ENCODE measurements around the gene DAB1. TPM values are rescaled to one million over a fixed set of nuclear protein-coding genes. Genes with fewer than 3 reads are reported as not detected.

Gene DAB1
- total and polyA plus RNA-seq, 10 of the 15 experiments (the other 5 are each of a cell fraction or from before 2014, with no cell fraction given): 0.02 to 0.10 (median 0.03) TPM; not detected in 5

GRCh38 chr1:57084701-57085100 lies 339.2 kb downstream of the DAB1 start:
- ChIA-PET CTCF (no interaction called here), RAD21 (ENCODE audit: unreplicated experiment) (no interaction called here), SMC1A (ENCODE audit: uncharacterized antibody, unreplicated experiment) (no interaction called here), POLR2A (no interaction called here)
- no peak for FAIRE-seq
- Histone ChIP-seq H3K4me1 (ENCODE audit: control insufficient read depth, insufficient read depth, low read length) (no peaks in the 10 kb centered on the region), H3K4me3 (no peak overlapping the region), H3K79me2 (ENCODE audit: control insufficient read depth, insufficient read depth, low read length) (no peaks in the 10 kb centered on the region), H3K27ac (ENCODE audit: control insufficient read depth, insufficient read depth) (no peak overlapping the region), H4K20me1 (ENCODE audit: control insufficient read depth, insufficient read depth) (no peaks in the 10 kb centered on the region), H3K9me3 (replicated peaks; ENCODE audit: control insufficient read depth, insufficient read depth, low read length) (no peaks in the 10 kb centered on the region), H3K4me2 (ENCODE audit: control insufficient read depth, insufficient read depth) (no peak overlapping the region), H3K36me3 (ENCODE audit: control insufficient read depth in 2 of 2, insufficient read depth in 2 of 2, low read length in 1 of 2) (no peaks in the 10 kb centered on the region), H3K27me3 (replicated peaks in 1 of 2; ENCODE audit: control insufficient read depth in 2 of 2, insufficient read depth in 2 of 2, low read length in 1 of 2) (no peaks in the 10 kb centered on the region; a peak in 3 of 4 replicates), H3K9ac (ENCODE audit: control insufficient read depth, insufficient read depth, low read length) (no peak overlapping the region), H2AFZ (ENCODE audit: control insufficient read depth, low read depth, low read length) (no peak overlapping the region)
- TF ChIP-seq MLLT1 (IDR thresholded peaks at IDR 0.05): no peak
- 0% methylated on average over 2 of the region's 2 CpGs for WGBS (ENCODE audit: insufficient coverage, insufficient replicate concordance, low lambda C conversion rate, missing lambda C conversion rate)
- no peak for ATAC-seq
- intact Hi-C loops (cut with micrococcal nuclease; ENCODE audit: unreplicated experiment) (no loop called here), in situ Hi-C loops (cut with MboI) (no loop called here)
- no peak for DNase-seq (ENCODE audit: low read depth, low spot score)
- BruUV-seq (replicated peaks): no TSS peak

- 32% methylated on average over 6 of the region's 7 CpGs for WGBS (ENCODE audit: insufficient coverage, insufficient replicate concordance, low lambda C conversion rate, missing lambda C conversion rate)
- ChIA-PET SMC1A (ENCODE audit: uncharacterized antibody, unreplicated experiment) (no interaction called here), RAD21 (ENCODE audit: unreplicated experiment) (no interaction called here), POLR2A (no interaction called here), CTCF (no interaction called here)
- in situ Hi-C loops (cut with MboI) (no loop called here), intact Hi-C loops (cut with micrococcal nuclease; ENCODE audit: unreplicated experiment) (no loop called here)
- no peak for FAIRE-seq
- Histone ChIP-seq H3K9ac (ENCODE audit: control insufficient read depth, insufficient read depth, low read length) (no peak overlapping the region), H3K27ac (ENCODE audit: control insufficient read depth, insufficient read depth) (no peak overlapping the region), H4K20me1 (ENCODE audit: control insufficient read depth, insufficient read depth) (no peaks in the 10 kb centered on the region), H2AFZ (ENCODE audit: control insufficient read depth, low read depth, low read length) (no peak overlapping the region), H3K4me2 (ENCODE audit: control insufficient read depth, insufficient read depth) (no peak overlapping the region), H3K4me1 (ENCODE audit: control insufficient read depth, insufficient read depth, low read length) (no peaks in the 10 kb centered on the region), H3K36me3 (ENCODE audit: control insufficient read depth in 2 of 2, insufficient read depth in 2 of 2, low read length in 1 of 2) (no peaks in the 10 kb centered on the region), H3K9me3 (replicated peaks; ENCODE audit: control insufficient read depth, insufficient read depth, low read length) (no peaks in the 10 kb centered on the region), H3K4me3 (no peak overlapping the region), H3K27me3 (replicated peaks in 1 of 2; ENCODE audit: control insufficient read depth in 2 of 2, insufficient read depth in 2 of 2, low read length in 1 of 2) (no peaks in the 10 kb centered on the region; a peak in 3 of 4 replicates), H3K79me2 (ENCODE audit: control insufficient read depth, insufficient read depth, low read length) (no peaks in the 10 kb centered on the region)
- TF ChIP-seq NKRF (conservative IDR thresholded peaks at IDR 0.05): no peak
- TF ChIP-seq BCLAF1 (IDR thresholded peaks at IDR 0.05): no peak
- TF ChIP-seq TAF1 (IDR thresholded peaks at IDR 0.05; ENCODE audit: borderline replicate concordance, low read depth, low read length): no peak
- TF ChIP-seq USF2 (IDR thresholded peaks at IDR 0.05; ENCODE audit: borderline replicate concordance, low read depth, low read length): no peak
- no peak for ATAC-seq
- no peak for DNase-seq (ENCODE audit: low read depth, low spot score)
- BruUV-seq (replicated peaks): no TSS peak
These were observed 341.0 kb downstream of the DAB1 start for GRCh38 chr1:57082711-57083439.
